ENCODE data around the gene CCNI2. TPM values are rescaled to one million over a fixed set of nuclear protein-coding genes. Genes with fewer than 3 reads are reported as not detected.

The CCNI2 gene
- polyA plus RNA-seq, 2 of the 4 experiments (the other 2 are of a cell fraction) = 0.17 to 0.26 TPM

GRCh38 chr5:132704875-132705274, 42.4 kb upstream of the CCNI2 start:
- ChIA-PET POLR2A (no interaction called here), CTCF (interaction anchor here (1.2 to 1.9 kb wide), 2 partner anchors 28 to 115 kb away, joined by 3 to 7 read pairs; no protein-coding TSS in a partner anchor)
- H3K4me2 ChIP-seq = peak overlapping the region; percentile 54
- H3K4me1 ChIP-seq = peaks cover 17% of the 10 kb centered on the region
- peak; percentile 86 for FAIRE-seq
- no peak overlapping the region; a peak in 1 of 6 replicates for H3K27ac ChIP-seq
- TF ChIP-seq CBX2 (IDR thresholded peaks at IDR 0.05; ENCODE audit: borderline replicate concordance, low read depth) (no peak), FOSL2 (IDR thresholded peaks at IDR 0.05) (no peak), FOSL2 (CRISPR knock-in tag; IDR thresholded peaks at IDR 0.05) (peak; percentile 35; the same call in 1 of the 2 replicates), HDAC2 (IDR thresholded peaks at IDR 0.05) (no peak), RARB (CRISPR knock-in tag; IDR thresholded peaks at IDR 0.05) (no peak), HES2 (IDR thresholded peaks at IDR 0.05) (no peak), JUNB (IDR thresholded peaks at IDR 0.05) (peak; percentile 16; the same call in 1 of the 2 replicates), RAD21 (conservative IDR thresholded peaks at IDR 0.05 in 1 of 2, IDR thresholded peaks at IDR 0.05 in 1 of 2) (no peak), SMC3 (IDR thresholded peaks at IDR 0.05) (no peak)
- 57% methylated on average over 1 of the region's 1 CpG for WGBS (ENCODE audit: missing lambda C conversion rate)
- H3K4me3 ChIP-seq = no peak overlapping the region
- peak in 1 of 2 experiments; percentile 69; a peak in 2 of 6 replicates for ATAC-seq
- DNase-seq (ENCODE audit: low read depth in 1 of 2, low spot score in 1 of 2) = peak; percentile 17 to 24
- no peaks in the 10 kb centered on the region for H3K9me3 ChIP-seq

GRCh38 chr5:132708645-132709044, 38.6 kb upstream of the CCNI2 start:
- TF ChIP-seq ZSCAN20 (CRISPR knock-in tag; IDR thresholded peaks at IDR 0.05) (no peak), FOXS1 (CRISPR knock-in tag; IDR thresholded peaks at IDR 0.05) (no peak), ZC3H11A (IDR thresholded peaks at IDR 0.05) (no peak), MYC (IDR thresholded peaks at IDR 0.05; ENCODE audit: borderline replicate concordance, low read length) (no peak), CEBPB (IDR thresholded peaks at IDR 0.05) (no peak), NFE2L2 (conservative IDR thresholded peaks at IDR 0.05; ENCODE audit: low read length) (no peak), REST (IDR thresholded peaks at IDR 0.05) (no peak), USF2 (IDR thresholded peaks at IDR 0.05) (no peak), GATA3 (IDR thresholded peaks at IDR 0.05; ENCODE audit: borderline replicate concordance) (no peak), BCL3 (IDR thresholded peaks at IDR 0.05) (no peak), SREBF2 (IDR thresholded peaks at IDR 0.05) (no peak), TP53 (CRISPR knock-in tag; IDR thresholded peaks at IDR 0.05) (no peak), RNF2 (IDR thresholded peaks at IDR 0.05; ENCODE audit: borderline replicate concordance, low read depth) (no peak), MAFK (IDR thresholded peaks at IDR 0.05; ENCODE audit: partially characterized antibody) (no peak), ZFP36 (IDR thresholded peaks at IDR 0.05; ENCODE audit: borderline replicate concordance, partially characterized antibody) (no peak), TFCP2L1 (CRISPR knock-in tag; IDR thresholded peaks at IDR 0.05) (no peak), FOSL2 (IDR thresholded peaks at IDR 0.05) (no peak), FOSL2 (CRISPR knock-in tag; IDR thresholded peaks at IDR 0.05) (no peak), JUNB (IDR thresholded peaks at IDR 0.05) (no peak), HEYL (CRISPR knock-in tag; IDR thresholded peaks at IDR 0.05) (no peak), HOXA7 (CRISPR knock-in tag; IDR thresholded peaks at IDR 0.05) (no peak)
- Histone ChIP-seq H3K4me3 (no peak overlapping the region), H3K27ac (no peak overlapping the region), H3K4me1 (peaks cover 17% of the 10 kb centered on the region), H3K9me3 (no peaks in the 10 kb centered on the region), H3K4me2 (no peak overlapping the region)
- no peak for FAIRE-seq
- POLR2A ChIA-PET = no interaction called here
- no peak for DNase-seq (ENCODE audit: low read depth in 1 of 2, low spot score in 1 of 2)
- ATAC-seq = no peak
- CTCF ChIA-PET = interaction anchor here (0.6 to 1.9 kb wide), 7 partner anchors 8 to 321 kb away, joined by 3 to 5 read pairs (median 4); no protein-coding TSS in a partner anchor

Measured in A549 (cell line).